Fibroblast of skin of abdomen (primary cell): ENCODE measurements around the gene TMEM175.
"Not testable (repeated sequence)": the region's sequence is repeated elsewhere in the genome, so short reads cannot be mapped to it uniquely, and the experiment has no call there.

ENCODE experiments used
- DNase-seq: peaks from one replicate; pipeline ENCODE4 v3.0.0-alpha.2; 2013

The TMEM175 gene

DNA sequence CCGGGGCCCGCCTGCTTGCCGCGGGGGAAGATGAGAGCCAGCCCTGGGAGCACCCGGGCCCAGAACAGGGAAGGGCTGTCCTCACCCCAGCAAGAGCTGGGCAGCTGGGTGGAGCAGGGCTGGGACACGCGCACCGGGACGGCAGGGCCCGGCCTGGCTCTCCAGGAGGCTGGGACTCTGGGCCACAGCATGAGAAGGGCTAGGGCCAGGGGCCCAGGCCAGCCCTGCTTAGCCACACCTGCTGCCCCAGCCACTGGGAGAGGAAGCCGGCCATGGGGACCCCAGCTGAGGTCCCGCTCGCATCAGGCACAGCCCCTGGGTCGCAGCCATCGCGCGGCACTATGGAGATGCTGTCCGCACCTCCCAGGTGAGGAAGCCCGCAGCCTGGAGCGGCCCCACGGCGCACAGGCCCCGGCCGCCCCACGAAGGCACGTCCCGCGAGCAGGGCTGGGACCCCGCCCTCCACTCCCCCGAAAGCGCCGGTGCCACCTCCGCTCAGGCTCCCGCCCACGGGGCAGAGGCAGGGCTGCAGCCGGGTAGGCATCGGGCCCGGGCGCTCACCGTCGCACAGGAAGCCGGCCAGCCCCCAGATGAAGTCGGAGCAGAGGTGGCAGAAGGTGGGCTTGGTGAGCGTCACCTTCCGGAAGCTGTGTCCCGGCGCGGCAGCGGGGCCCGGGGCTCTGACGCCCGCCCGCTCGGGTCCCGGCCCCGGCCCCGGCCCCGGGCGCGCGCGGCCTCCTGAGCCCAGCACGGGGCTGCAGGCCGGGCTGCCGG is 40.6 kb downstream of the TMEM175 start:
- no peak for DNase-seq

DNA sequence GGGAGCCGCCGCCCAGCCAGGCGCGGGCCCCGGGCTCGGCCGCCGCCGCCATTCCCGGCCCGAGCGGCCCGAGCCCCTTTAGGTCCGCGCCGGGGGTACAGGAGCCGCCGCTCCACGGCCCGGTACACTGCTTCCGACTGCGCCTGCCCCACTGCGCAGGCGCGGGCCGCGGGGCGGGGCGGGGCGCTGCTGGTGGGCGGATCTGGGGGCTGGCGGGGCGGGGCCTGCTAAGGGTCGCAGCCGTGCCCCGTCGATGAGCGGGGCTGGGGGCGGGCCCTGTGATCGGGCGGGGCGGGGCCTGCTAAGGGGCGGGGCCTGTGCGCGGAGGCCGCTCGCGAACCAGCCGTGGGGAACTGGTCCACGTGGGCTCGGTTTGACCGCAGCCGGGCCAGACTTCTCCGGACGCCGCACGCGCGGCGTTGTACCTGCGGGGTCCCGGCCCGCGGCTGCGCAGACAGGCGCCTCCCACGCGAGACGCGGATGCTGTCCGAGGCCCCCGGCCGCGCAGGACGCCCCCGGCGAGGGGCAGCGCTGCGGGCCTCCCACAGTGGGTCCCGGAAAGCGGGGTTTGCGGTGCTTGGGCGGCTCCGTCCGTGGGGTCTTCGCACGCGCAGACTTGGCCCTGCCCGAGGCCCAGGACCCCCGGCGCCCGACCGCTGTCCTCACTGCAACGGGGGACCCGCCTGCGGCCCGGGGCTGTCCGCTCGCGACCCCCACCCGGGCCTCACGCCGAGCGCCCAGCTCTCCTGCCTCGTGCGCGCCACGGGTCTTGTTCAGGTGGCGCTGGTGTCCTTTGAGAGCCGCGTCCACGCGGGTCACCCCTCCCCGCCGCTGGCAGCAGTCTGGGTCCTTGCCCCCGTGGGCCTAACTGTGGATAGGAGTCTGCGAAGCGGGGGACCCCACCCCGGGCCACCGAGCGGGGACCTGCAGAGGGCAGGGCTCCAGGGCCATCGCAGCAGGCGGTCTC is 41.5 kb downstream of the TMEM175 start, which contains the start of gene DGKQ:
Gene DGKQ (minus strand): TSS at position 139 of the 967 bp plus-strand sequence. CDS start 87 bp downstream, at position 52.
- peak; percentile 84 for DNase-seq

DNA sequence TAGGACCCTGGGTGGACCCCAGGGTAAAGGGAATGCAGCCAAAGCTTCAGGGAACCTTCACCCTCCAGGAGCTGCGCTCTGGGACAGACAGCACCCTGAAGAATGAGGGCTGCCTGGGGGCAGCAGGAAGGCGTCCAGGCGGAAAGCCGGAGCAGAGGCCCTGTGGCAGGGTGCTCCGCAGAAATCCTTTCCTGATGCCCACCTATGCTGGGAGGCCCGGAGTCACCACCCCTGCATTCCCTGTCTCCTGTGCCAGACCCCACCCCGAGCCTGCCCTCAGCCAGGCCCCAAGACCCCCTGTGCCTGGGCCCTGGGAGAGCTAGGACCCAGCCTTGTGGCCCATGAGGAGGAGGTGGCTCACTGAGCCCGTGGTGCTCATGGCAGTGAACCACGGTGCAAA is 42.4 kb downstream of the TMEM175 start:
- no peak for DNase-seq

DNA sequence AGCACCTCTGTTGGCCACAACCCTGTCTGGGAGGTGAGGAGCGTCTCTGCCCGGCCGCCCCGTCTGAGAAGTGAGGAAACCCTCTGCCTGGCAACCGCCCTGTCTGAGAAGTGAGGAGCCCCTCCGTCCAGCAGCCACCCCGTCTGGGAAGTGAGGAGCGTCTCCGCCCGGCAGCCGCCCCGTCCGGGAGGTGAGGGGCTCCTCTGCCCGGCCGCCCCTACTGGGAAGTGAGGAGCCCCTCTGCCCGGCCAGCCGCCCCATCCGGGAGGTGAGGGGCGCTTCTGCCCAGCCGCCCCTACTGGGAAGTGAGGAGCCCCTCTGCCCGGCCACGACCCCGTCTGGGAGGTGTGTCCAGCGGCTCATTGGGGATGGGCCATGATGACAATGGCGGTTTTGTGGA is 43.8 kb downstream of the TMEM175 start:
- DNase-seq, result not testable (repeated sequence)

DNA sequence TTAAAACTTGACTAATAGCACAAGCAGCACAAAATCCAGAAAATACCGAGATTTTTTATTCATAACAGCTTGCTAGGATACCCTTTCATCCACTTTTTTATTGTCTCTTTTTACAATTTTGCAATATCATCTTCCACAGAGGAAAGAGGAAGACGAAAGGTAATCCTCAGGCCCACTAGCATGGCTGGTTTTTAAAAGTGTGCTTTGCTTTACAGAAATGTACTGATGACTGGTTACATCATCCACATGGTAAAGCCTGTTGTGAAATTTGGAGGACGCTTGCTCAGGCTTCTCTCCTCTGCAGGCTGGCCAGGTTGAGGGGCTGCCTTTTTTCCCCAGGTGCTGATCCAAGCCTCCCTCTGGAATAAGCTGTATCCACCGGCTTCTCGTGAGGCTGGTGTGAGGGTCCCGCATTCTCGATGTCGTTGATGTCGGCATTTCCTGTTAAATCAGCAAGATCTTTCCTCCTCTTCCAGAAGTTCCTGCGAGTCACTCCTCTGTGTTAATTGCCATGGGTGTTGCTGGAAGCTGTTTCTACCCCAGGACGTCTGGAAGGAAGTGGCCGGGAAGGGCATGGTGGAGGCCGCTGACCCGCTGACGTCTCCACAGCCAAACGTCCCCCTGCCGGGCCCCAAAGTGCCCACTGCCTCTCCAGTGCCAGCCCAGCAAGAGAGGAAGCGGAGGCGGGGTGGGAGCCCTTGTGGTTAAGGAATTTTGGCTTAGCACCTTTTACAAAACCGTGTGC is 46.9 kb downstream of the TMEM175 start:
- DNase-seq, result peak; percentile 53

DNA sequence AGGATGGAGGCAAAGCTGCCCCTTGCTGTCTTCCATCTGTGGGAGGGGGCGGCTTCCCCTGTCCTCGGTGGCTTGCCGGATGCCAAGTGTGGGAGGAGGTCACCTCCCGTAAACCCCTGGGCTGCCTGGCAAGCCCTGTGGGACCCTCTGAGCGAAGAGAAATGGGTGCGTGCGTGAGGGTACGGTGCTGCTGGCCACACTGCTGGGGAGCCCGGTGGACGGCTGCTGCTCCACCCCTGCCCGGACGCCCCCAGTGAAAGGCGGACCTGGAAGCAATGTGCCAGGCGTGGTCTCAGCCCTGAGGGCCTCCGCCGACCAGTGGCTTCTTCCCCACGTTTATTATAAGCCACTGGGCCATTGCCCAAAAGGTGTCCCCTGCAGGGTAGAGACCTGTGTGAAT is 50.0 kb downstream of the TMEM175 start:
- DNase-seq, result no peak

DNA sequence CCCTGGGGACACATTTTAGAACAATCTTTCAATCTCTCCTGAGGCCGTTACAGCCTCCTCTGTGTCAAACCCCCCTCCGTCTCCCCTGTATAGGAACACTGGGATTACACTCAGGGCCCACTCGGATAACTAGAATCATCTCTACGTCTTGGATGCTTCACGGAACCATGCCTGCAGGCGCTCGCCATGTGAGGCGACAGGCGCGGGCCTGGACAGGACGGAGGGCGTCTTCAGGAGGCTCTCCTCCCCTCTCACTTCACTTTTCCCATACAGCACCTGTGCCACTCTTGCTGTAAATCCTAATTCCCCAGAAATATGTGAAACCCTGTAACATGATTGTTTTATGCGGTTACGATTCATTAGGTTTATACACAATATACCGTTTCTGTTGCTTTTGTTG is 50.6 kb downstream of the TMEM175 start:
- no peak for DNase-seq

DNA sequence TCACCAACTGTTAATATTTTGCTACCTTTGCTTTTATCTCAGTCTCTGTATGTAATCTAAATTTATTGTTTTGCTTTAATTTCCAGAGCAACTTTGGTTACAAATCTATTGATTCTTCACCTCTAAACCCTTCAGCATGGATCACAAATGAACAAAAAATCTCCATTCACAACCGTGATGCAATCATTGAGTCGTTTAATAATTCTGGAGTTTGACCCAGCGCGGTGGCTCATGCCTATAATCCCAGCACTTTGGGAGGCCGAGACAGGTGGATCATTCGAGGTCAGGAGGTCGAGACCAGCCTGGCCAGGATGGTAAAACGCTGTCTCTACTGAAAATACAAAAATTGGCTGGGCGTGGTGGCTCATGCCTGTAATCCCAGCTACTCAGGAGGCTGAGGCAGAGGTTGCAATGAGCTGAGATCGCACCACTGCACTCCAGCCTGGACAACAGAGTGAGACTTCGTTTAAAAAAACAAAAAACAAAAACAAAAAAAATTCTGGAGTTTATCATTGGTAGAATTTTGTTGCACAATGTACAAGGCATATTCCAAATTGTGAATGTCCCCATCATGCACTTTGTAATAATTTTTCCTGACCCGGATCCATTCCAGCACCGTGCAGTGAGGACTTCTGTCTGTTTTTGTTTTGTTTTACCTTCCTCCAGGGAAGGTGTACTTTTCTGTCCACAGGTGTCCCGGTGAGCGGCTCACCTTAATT is 52.2 kb downstream of the TMEM175 start:
- no peak for DNase-seq

DNA sequence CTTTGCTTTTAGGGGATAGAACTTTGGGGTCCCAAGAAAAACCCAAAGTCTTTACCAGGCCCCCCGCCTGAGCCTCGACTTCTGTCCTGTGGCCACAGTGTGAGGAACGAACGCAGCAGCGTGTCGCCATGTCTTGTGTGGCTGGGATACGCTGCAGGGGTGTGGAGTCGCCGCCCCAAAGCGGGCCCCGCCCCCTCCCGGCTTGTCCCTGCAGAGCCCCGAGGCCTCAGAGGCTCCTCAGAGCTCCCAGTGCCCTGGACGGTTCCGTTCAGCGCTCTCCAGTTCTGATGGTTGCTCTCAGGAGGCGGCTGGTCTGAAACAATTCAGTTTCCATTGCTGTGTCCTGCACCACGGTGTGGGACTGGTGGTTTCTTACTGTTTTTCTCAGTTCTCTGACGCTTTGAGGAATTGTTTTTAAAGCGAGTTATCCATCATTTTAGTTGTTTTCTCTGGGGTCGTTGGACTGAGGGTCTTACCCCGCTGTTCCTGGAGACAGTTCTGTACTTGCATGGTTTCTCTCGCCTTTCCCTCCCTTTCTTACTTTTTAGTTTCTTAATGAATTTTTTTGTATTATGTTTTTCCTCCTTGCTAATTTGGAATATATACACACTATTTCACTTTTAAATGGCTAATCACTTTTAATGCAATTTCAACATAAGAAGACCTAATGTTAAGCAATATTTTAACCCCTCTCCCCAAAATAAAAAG is 53.0 kb downstream of the TMEM175 start:
- DNase-seq, result peak; percentile 34

DNA sequence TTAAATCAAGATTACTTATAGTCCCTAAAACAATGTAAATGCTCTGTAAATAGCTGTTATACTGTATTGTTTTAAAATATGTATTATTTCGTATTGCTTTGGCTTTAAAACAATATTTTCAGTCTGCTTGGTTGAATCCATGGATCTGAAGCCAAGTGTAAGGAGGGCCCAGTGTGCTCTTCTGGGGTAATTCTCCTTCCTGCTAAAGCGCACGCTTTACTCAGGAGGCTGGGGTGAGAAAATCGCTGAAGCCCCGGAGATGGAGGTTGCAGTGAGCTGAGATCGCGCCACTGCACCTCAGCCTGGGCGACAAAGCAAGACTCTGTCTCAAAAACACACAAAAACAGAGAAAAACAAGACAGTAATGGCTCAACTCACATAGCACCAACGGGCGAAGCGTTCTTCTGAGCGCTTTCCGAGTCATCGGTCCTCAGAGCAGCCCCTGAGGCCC is 54.2 kb downstream of the TMEM175 start:
- DNase-seq, result no peak

DNA sequence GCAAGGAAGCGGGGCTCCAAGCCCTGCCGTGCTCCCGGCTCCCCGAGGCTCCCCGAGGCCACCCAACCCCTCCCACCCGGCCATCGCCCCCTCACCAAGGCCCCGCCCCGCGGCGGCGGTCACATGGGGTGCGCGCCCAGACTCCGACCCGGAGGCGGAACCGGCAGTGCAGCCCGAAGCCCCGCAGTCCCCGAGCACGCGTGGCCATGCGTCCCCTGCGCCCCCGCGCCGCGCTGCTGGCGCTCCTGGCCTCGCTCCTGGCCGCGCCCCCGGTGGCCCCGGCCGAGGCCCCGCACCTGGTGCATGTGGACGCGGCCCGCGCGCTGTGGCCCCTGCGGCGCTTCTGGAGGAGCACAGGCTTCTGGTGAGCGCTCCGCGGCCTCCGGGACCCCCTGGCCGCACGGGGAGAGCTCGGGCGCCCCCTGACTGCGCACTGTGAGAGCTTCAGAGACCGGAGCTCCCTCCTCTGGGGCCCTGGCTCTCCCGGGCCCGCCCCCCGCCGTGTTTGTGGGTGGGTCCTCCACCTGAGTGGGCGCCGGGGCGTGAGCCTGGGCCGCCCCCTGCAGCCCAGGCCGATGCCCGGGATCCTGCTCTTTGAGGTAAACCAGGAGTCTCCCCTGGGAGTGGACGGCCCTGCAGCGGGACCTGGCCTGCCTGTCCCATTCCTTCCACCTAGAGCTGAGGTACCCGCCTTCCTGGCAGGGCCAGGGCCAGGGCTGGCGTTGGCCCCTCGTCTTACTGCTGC is 54.8 kb downstream of the TMEM175 start, which contains the start of gene IDUA:
Gene IDUA (plus strand): TSS at position 166 of the 745 bp plus-strand sequence. CDS start 41 bp downstream, at position 207.
- DNase-seq, result peak; percentile 65

DNA sequence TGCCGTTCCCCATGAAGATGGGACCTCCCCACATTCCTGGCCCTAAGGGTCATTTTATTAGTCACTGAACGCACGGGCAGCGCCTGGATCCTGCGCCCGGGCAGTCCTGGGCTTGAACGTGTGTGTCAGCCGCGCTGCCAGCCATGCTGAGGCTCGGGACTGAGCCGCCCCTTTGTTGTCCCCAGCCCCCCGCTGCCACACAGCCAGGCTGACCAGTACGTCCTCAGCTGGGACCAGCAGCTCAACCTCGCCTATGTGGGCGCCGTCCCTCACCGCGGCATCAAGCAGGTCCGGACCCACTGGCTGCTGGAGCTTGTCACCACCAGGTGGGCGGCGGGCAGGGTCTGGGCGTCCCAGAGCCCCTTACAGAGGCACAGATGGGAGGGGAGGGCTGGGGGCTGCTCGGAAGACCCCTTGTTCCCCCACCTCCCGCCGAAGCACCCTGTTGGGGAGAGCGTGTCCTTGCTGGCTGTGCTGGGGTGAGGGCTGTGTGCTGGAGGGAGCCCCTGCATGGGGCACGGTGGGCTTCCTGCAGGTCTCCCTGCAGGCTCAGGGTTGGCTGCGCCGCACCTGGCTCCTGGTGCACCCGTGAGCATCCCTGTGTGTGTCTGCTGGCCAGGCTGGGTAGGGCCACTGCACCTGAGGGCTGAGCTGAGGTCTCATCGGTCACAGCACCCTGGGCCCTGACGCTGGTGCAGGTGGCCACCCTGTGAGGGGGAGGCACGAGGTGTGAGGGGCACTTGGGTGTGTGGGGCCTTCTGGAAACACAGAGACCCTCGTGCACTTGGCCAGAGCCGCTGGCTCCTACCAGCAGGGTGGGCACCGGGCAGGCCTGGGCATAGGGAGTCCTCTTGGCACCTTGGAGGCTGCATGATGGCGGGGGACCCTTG is 55.6 kb downstream of the TMEM175 start:
- DNase-seq, result no peak

DNA sequence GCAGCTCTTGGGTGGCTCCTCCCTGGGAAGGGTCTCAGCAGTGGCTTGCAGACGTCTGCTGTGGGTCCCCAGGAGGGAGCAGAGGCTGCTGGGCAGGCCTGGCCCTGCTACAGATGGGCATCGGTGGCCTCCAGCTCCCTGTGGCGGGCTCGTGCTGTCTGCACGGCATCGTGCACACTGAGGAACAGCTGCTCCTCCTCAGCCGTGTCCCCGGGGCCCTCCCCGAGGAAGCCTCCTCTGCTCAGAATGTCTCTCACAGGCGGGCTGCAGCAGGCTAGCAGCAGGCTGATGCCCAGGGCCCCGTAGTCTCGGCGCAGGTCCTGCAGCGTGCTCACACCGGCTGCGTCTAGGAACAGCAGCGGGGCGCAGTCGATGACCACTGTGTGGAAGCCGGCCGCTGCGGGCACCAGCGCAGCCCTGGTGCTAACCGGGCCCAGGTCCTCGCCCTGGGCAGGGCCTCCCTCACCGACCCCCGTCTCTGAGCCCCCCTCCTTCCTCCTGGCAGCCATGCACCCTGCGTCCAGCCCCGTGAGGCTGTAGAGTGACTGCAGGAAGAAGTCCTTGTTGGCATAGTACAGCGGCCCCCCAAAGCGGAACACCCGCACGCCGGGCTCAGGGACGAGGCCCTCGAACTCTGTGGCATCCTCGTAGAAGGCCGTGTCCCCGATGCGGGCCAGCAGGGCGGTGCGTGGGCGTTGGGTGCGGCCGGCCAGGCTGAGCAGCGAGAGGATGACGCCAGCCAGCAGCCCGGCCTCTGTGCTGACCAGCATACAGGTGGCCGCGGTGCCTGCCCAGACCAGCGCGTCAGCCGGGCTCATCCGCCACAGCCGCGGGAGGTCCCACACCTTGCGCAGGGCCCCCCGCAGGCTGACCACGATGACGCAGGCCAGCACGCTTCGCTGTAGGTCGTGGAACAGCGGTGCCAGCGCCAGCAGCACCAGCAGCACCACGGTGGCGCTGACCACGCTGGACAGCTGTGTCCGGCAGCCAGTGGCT is 56.8 kb downstream of the TMEM175 start:
- no peak for DNase-seq

DNA sequence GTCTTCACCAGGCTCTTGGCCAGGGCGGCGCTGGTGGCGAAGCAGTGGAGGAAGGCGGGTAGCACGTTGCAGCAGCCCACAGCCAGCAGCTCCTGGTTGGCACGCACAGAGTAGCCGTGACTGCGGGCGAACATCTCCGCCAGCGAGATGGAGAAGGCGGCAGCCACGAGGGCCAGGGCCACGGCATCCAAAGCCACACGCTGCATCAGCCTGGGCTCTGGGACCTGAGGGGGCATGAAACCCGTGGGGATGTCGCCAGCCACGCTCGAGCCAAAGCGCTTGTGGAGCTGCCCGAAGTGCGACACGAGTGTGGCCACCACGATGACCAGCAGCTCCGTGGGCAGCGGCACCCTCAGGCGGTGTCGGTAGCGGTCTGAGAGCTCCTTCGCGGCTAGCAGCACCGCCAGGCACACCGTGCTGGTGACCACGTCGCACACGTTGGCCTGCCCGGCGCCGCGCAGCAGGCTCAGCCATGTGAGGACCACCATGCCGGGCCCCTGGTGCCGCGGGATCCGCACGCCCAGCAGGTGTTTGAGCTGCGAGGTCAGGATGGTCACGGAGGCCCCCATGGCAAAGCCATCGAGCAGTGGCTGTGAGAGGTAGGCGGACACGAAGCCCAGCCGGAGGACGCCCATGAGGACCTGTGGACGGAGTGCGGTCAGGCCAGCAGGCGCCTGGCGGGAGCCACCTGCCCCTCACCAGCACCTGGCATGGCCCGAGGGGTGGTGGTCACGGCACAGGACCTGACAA is 57.6 kb downstream of the TMEM175 start:
- DNase-seq, result no peak

DNA sequence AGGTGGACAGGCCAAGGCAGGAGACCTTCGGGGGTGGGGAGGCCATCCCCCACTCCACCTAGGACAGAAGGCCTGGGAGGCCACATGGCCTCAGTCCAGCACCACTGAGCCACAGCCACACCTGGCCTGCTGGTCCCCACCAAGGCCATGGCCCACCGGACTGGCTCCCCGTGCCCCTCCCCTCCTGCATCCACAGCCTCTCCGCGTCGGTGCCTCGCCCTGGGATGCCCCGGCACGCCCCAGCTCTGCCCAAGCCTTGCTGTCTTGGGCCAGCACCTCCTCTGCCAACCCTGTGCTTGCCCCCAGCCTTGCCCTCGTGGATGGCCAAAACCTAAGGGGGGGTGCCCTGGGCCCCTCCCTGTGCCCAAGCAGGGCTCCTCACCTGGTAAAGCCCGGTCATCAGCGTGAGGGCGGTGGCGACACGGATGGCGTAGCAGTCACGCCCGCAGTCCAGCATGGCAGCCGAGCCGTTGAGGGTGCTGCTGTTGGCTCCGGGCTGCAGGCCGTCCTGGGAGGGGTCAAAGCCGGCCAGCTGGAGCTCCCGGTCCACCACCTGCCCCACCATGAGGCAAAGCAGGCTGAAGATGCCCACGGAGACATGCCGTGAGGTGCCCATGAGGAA is 58.6 kb downstream of the TMEM175 start:
- no peak for DNase-seq

DNA sequence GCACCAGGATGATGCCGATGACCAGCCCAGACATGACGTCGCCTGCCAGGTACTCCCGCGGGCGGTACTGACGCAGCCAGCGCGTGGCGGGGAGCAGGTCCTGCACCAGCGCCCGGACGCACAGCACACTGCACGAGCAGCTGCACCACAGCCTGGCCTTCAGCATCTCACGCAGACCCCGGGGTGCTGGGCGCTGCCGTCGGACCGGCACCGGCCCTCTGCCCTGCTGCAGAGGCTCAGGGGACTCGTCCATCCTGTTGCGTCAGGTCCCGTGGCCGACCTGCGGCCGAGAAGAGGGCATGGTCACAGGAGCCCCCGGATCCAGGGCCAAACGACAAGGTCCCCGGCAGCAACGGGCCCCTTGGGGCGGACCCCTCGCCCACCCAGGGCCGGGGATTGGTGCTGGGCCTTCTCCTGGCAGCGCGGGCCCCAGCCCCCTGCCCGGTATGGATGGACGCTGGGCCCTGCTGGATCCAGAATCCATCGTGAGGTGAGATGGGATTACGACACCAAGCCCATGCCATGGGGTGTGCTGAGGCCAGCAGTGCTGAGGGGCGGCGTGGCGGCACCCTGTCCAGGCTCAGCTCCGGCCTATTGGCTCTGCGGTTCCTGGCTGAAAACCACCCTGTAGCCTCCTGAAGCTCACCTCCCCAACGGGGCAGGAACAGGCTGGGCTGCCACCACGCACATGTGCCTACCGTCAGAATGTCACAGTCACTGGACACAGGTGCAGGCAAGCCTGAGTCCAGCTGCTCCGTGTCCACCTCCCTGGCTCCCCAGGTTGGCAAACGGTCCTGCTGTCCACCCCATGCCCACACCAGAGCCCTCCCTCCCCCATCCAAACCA is 59.4 kb downstream of the TMEM175 start:
- no peak for DNase-seq
